HT-29 (cell line): ENCODE data around the gene CAMTA1. TPM values are rescaled to one million over a fixed set of nuclear protein-coding genes. Genes with fewer than 3 reads are reported as not detected.

Experiments
- DNase-seq: peaks from one replicate; pipeline ENCODE4 v3.0.0-alpha.2; 2015; ENCODE audit warnings: low spot score
- total RNA-seq: library from RNA; depleted of rRNA; stranded (reverse); fragments of >200 nt; shearing (Covaris generic); gene quantifications from 2 replicates; pipeline ENCODE4 v1.2.3, GENCODE V29; 2014

CAMTA1 gene
- total RNA-seq, 1 experiment from 2014 or later: 62.2 TPM

- no peak for DNase-seq
Observed at GRCh38 chr1:6850537-6850936, 65.3 kb downstream of the CAMTA1 start.

- no peak for DNase-seq
Observed at GRCh38 chr1:6852136-6852890, 67.1 kb downstream of the CAMTA1 start.

DNA sequence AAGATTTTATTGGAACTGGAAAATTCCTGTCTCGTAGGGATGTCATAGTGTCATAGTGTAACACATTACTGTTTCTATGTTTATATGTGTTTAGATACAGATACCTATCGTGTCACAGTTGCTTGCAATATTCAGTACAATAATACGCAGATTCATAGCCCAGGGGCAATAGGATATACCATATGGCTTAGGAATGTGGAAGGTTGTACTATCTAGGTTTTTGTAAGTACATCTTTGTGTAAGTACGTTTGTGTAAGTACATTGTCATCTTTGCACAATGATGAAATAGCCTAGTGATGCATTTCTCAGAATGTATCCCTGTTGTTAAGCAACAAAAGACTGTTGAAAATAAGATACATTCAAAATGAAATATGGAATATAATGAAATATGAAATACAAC is 68.9 kb downstream of the CAMTA1 start:
- no peak for DNase-seq

- no peak for DNase-seq
Observed at GRCh38 chr1:6857831-6858230, 72.6 kb downstream of the CAMTA1 start.

GRCh38 chr1:6858596-6858995 is 73.3 kb downstream of the CAMTA1 start:
- DNase-seq: no peak

DNA sequence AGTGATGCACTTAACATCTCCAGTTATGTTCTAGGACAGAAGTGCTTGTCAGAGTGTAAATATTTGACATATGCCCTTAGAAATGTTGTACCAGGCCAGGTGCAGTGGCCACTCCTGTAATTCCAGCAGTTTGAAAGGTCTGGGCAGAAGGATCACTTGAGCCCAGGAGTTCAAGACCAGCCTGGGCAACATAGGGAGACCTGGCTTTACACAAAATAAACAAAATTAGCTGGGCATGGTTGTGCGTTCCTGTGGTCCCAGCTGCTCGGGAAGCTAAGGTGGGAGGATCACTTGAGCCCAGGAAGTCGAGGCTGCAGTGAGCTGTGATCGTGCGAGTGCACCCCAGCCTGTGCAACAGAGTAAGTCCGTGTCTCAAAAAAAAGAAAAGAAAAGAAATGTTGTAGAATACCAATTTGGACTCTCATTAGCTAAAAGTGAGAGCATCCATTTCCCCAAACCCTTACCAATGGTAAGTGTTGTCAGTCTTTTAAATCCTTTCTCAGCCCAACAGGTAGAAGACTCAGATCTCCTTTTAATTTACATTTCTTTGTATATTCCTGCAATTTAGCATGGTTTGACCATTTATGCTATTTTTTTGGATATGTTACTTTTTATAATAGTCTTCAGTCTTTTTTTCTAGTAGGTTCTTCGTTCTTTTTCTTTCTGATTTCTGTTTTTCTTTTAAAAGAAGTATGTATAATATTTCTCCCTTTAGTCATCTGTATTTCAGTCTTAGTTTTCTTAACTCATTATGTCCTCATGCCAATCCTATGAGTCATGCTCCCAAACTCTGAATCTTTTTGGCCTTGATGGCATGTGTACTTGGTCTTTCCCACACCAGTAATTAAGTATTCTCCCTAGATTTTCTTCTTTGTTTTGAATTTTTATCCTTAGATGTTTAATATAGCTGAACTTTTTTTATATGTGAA is 74.4 kb downstream of the CAMTA1 start:
- no peak for DNase-seq

GRCh38 chr1:6860401-6860800 is 75.1 kb downstream of the CAMTA1 start:
- no peak for DNase-seq

DNA sequence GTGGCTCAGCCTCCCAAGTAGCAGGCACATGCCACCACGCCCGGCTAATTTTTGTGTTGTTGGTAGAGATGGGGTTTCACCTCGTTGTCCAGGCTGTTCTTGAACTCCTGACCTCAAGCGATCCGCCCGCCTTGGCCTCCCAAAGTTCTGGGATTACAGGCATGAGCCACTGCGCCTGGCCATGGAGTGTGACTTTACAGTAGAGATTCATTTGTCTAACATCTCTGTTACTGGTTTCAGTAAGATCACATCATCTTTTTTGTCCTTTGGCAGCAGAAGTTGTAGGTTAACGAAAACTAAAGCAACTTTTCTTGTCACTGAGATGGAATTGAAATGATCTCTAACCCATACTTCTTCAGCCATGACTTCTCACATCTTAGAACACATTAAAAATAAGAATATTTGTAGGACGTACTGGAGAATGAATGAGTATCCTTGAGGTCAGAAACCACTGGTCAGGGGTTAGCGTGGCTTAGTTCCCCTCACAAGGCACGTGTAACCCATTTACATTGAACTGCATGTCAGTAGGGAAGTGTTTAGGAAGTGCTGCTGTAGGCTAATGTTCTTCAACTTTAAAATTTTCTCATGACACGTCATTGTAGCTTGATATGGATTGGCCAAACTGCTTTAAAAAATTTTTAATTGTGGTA is 75.9 kb downstream of the CAMTA1 start:
- no peak for DNase-seq

- DNase-seq: no peak
Observed at GRCh38 chr1:6862906-6863305, 77.7 kb downstream of the CAMTA1 start.

- no peak for DNase-seq
Observed at GRCh38 chr1:6864166-6864565, 78.9 kb downstream of the CAMTA1 start.

DNA sequence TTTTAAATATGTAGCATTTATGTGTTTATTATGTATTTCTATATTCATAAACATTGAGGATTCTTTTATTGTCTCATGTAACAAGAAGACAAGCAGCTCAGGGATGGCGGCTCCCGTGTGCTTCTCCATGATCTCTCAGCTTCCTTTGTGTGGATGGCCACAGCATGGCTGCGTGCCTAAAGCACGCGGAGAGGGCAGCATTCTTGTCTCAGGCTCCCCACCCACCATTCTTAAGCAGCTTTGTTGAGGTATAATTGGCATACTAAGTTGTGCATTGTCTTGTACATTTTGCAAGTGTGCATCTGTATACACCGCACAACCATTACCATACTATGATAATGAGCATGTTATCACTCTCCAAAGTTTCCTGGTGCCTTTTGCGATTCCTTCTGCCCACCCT is 81.6 kb downstream of the CAMTA1 start:
- no peak for DNase-seq

- DNase-seq: no peak
Observed at GRCh38 chr1:6867321-6867720, 82.1 kb downstream of the CAMTA1 start.

GRCh38 chr1:6867729-6868659 is 82.7 kb downstream of the CAMTA1 start:
- no peak for DNase-seq

- DNase-seq: no peak
Observed at GRCh38 chr1:6868660-6869380, 83.6 kb downstream of the CAMTA1 start.

DNA sequence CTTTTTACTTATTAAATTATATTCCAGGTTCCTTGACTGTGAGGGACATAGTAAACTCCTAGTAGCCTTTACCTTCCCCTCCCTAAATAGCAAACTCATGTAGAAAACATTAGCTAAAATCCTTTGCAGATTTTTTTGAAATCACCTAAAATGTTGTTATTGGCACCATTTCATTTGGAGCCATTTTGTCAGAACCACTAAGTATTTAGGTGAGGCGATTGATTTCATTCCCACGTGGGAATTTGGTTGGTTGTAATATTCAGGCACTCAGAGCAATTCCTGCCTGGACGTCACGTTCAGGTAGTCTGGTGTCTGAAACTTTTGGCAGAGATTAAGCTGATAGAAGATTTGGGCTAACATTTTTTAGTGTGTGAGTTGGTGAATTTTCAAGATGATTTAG is 84.3 kb downstream of the CAMTA1 start:
- no peak for DNase-seq

DNA sequence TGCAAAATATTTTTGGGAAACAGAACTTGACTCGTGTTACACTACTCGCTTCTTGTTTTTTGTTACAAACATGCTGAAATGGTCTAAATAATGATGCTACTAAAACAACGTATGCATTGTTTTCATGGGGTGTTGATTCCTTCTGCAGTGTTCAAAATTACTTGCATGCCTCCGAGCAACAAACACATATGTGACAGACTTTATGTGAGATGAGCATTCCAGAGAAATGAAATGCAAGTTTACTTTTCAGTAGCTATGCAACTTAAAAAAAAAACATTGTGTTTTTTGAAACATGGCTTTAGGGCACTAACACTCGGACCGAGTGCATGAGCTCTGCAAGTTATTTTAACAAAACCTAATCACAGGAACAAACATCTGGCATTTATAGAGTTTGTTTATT is 84.8 kb downstream of the CAMTA1 start:
- DNase-seq: no peak

DNA sequence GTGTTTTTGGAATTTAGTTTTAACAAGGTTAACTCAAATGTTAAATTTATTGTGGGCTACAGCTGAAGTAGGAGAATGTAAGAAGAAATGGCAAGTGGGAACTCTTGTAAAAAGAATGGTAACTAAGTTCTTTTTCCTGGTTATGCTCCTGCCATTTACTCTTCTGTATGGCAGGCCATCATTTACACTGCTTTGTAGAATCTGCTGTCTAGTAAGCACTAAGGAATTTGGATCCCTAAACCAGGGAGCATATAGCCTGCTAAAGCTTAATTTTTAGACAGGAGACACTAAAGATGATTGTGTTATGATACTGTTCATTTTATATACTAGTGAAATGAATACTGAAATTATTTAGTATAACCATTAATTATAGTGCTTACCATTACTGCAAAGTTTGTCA is 85.3 kb downstream of the CAMTA1 start:
- DNase-seq: no peak

- no peak for DNase-seq
Observed at GRCh38 chr1:6871300-6871972, 86.2 kb downstream of the CAMTA1 start.

DNA sequence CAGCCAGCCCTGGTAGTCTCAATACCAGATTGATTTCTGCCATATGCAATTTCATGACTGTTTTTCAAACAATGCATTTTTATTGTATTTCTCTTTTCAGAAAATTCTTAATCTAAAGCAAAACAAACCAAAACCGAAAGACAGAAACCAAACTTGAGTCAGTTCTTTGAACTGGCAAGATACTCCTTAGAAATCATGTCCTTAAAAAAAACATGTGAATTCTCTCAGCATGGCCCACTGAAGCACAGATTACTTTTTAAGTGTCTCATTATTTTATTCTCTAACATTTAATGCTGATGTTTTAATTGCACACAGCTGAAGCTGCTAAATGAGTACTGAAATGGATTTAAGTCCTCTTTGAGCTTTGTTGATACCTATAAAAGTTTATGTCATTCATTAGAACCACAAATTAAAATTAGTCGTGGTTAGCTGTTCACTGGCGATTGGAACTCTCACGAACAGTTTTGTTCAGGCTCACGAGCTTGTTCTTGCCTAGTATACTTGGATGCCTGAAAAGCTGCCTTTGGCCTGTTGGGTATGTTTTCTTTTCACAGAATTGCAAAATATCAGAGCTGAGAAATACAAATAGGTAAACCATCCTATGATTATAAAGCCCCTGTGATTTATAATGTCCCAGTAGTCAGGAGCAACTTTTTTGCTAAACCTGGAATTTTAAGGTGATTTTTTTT is 87.5 kb downstream of the CAMTA1 start:
- DNase-seq: no peak
